ENCODE results near the gene TAS2R42. TPM values are rescaled to one million over a fixed set of nuclear protein-coding genes. Genes with fewer than 3 reads are reported as not detected.

Gene TAS2R42
- total and polyA plus RNA-seq, 10 donors: not detected

DNA sequence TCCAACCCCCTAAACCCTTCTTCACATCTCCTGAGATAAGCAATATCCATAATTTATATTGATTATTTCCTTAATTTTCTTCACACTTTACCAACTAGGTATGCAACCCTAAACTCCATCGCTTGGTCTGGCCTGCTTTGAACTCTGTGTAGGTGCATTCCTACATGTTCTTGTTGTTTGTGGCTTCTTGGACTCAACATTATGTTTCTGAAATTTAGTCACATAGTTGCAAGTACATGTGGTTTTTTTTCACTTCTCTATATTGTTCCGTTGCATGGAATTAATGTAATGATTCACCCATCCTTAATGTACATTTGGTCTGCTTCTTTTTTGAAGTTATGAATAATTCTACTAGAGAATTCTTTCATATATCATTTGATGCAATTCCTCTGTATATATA is 50.7 kb downstream of the TAS2R42 start:
- 27 to 78% (median 66%) methylated on average over 2 of the region's 2 CpGs for WGBS, 5 donors
- H3K27me3 ChIP-seq (replicated peaks in 1 of 7): no peaks in the 10 kb centered on the region
- no peaks in the 10 kb centered on the region for H3K4me1 ChIP-seq
- TF ChIP-seq, protein P1, sequence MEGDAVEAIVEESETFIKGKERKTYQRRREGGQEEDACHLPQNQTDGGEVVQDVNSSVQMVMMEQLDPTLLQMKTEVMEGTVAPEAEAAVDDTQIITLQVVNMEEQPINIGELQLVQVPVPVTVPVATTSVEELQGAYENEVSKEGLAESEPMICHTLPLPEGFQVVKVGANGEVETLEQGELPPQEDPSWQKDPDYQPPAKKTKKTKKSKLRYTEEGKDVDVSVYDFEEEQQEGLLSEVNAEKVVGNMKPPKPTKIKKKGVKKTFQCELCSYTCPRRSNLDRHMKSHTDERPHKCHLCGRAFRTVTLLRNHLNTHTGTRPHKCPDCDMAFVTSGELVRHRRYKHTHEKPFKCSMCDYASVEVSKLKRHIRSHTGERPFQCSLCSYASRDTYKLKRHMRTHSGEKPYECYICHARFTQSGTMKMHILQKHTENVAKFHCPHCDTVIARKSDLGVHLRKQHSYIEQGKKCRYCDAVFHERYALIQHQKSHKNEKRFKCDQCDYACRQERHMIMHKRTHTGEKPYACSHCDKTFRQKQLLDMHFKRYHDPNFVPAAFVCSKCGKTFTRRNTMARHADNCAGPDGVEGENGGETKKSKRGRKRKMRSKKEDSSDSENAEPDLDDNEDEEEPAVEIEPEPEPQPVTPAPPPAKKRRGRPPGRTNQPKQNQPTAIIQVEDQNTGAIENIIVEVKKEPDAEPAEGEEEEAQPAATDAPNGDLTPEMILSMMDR (IDR thresholded peaks at IDR 0.05 in 8 of 11, conservative IDR thresholded peaks at IDR 0.05 in 3 of 11): no peak
- no peak for TF ChIP-seq POLR2A (IDR thresholded peaks at IDR 0.05)
- TF ChIP-seq POLR2AphosphoS5 (IDR thresholded peaks at IDR 0.05): no peak
- no peak overlapping the region for H3K4me3 ChIP-seq
- H3K36me3 ChIP-seq: no peaks in the 10 kb centered on the region
- no peaks in the 10 kb centered on the region for H3K9me3 ChIP-seq
- DNase-seq: no peak
- H3K27ac ChIP-seq: no peak overlapping the region
- intact Hi-C loops (cut with DNase I; ENCODE audit: low total_unique reads): no loop called here

Other genes starting within 250 kb of the TAS2R42 start
- gene TAS2R14, start 247.7 kb downstream of the TAS2R42 start, total RNA-seq: 10 to 100 TPM in 1 of 7 donors, 1 to 10 TPM in 6; 2.5 to 10.3 (median 5.9) TPM
- 1 to 10 TPM; 1.6 to 2.5 (median 1.6) TPM for gene TAS2R14, start 247.7 kb downstream of the TAS2R42 start, polyA plus RNA-seq
- 1 to 10 TPM; 2.2 to 7.1 (median 4.4) TPM for gene TAS2R50, start 200.0 kb downstream of the TAS2R42 start, total RNA-seq
- under 1 TPM in 1 of 3 donors, not detected in 2; 0.10 TPM for gene TAS2R50, start 200.0 kb downstream of the TAS2R42 start, polyA plus RNA-seq
- gene TAS2R20, start 188.6 kb downstream of the TAS2R42 start, total RNA-seq: 1 to 10 TPM; 2.1 to 9.8 (median 5.8) TPM
- gene TAS2R20, start 188.6 kb downstream of the TAS2R42 start, polyA plus RNA-seq: under 1 TPM; 0.24 to 0.32 (median 0.27) TPM
- 10 to 100 TPM in 2 of 7 donors, 1 to 10 TPM in 5; 4.1 to 13.8 (median 9.1) TPM for gene TAS2R19, start 164.3 kb downstream of the TAS2R42 start, total RNA-seq
- gene TAS2R19, start 164.3 kb downstream of the TAS2R42 start, polyA plus RNA-seq: under 1 TPM in 2 of 3 donors, not detected in 1; 0.38 to 0.53 TPM
- gene TAS2R31, start 155.5 kb downstream of the TAS2R42 start, total RNA-seq: 10 to 100 TPM in 3 of 7 donors, 1 to 10 TPM in 4; 3.7 to 14.1 (median 8.1) TPM
- under 1 TPM in 2 of 3 donors, not detected in 1; 0.21 to 0.35 TPM for gene TAS2R31, start 155.5 kb downstream of the TAS2R42 start, polyA plus RNA-seq
- 1 to 10 TPM; 2.9 to 8.8 (median 4.9) TPM for gene TAS2R46, start 124.6 kb downstream of the TAS2R42 start, total RNA-seq
- gene TAS2R46, start 124.6 kb downstream of the TAS2R42 start, polyA plus RNA-seq: not detected
- 10 to 100 TPM in 2 of 7 donors, 1 to 10 TPM in 3, not detected in 2; 1.5 to 14.0 (median 4.6) TPM for gene TAS2R43, start 94.6 kb downstream of the TAS2R42 start, total RNA-seq
- gene TAS2R43, start 94.6 kb downstream of the TAS2R42 start, polyA plus RNA-seq: not detected
- gene TAS2R30, start 52.3 kb downstream of the TAS2R42 start, total RNA-seq: 10 to 100 TPM in 3 of 7 donors, 1 to 10 TPM in 4; 6.4 to 30.7 (median 8.6) TPM
- under 1 TPM in 2 of 3 donors, not detected in 1; 0.09 to 0.19 TPM for gene TAS2R30, start 52.3 kb downstream of the TAS2R42 start, polyA plus RNA-seq
- 10 to 100 TPM in 3 of 7 donors, 1 to 10 TPM in 4; 6.5 to 11.9 (median 9.3) TPM for gene SMIM10L1, start 15.7 kb downstream of the TAS2R42 start, total RNA-seq
- gene SMIM10L1, start 15.7 kb downstream of the TAS2R42 start, polyA plus RNA-seq: 1 to 10 TPM; 7.8 to 9.4 (median 8.9) TPM
- not detected for gene PRB3, start 82.8 kb upstream of the TAS2R42 start, total RNA-seq
- gene PRB3, start 82.8 kb upstream of the TAS2R42 start, polyA plus RNA-seq: under 1 TPM in 2 of 3 donors, not detected in 1; 0.19 to 0.35 TPM
- gene PRB4, start 123.5 kb upstream of the TAS2R42 start, total RNA-seq: not detected
- gene PRB4, start 123.5 kb upstream of the TAS2R42 start, polyA plus RNA-seq: not detected
- not detected for gene PRB2, start 208.6 kb upstream of the TAS2R42 start, total RNA-seq
- under 1 TPM in 1 of 3 donors, not detected in 2; 0.06 TPM for gene PRB2, start 208.6 kb upstream of the TAS2R42 start, polyA plus RNA-seq

Data from spleen (tissue), 11 donors.